ENCODE data around the gene HUS1.
"Not testable (repeated sequence)": the region's sequence is repeated elsewhere in the genome, so short reads cannot be mapped to it uniquely, and the experiment has no call there.

The HUS1 gene

DNA sequence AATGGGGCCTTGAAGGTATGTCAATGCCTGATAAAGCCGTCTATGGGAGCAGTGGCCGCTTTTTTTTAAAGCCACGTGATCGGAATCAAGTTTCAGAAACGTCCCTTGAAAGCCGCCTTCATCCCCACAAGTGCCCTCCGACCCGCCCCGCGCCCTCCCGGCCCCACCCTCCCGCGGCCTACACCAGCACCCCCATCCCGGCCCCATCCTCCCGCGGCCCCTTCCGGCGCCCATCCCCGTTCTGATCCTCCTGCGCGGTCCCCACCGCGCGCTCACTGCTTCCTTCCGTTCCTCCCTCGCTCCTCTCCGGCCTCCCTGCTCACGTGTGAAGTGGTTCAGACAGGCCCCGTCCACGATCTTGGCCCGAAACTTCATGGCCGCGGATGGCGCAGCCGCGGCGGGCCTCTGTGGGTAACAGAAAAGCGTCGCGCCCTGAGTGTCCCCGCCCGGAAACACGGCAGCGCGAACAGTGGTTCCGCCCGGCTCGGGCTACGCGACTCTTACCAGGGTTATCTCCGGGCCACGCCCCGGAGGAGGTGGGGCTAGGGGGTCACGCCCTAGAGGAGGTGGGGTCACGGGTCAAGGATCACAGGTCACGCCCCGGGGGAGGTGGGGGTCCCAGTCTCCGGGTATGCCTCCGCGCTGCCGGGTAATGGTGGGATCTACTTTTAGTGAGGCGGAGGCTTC, at the start of gene HUS1:
Gene HUS1 (minus strand): TSS at position 471 of the 687 bp plus-strand sequence. CDS start 96 bp downstream, at position 375.
- peak; percentile 91 for DNase-seq (ENCODE audit: low read depth)

- DNase-seq (ENCODE audit: low read depth) = no peak
Measured at GRCh38 chr7:48028938-48029337, 49.5 kb upstream of the HUS1 start, which contains the start of gene SUN3. Gene SUN3 (minus strand): TSS chr7:48029107. CDS start chr7:48028938, 169 bp downstream.

DNA sequence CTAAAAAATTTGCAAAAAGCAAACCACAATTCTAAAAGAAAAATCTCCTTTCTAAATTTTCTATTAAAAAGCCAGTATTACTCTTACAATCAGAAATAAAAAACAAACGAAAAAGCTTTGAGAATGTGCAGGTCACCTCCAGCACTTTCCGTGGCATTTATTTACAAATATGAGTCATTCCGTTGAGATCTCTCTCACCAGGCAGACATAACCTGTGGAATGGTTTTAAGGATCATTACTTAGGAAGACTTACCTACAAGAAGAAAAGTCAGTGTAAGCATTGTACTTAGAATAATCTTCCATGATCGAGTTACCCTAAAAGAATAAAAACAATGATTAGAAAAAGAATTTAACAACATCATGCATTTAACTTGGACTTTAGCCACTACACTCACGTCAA, 46.2 kb upstream of the HUS1 start:
- DNase-seq (ENCODE audit: low read depth) = no peak

DNA sequence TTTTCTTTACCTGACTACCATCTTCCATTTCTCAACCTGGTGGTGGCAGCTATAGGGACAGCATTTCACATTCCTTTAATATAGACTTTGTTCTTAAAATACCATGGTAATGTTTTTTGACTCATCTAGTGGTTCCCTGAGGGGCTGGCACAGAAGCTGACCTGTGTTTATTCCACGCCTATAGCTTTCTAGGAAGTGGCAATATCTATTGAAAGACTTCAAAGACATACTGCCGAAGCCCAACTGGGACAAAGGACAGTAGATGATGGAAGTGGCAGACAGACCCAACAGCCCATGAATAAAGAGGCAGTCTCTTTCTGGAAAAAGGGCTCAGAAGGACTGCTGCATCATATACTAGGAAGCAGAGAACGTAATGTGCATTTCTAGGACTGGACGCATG, 38.3 kb upstream of the HUS1 start:
- DNase-seq (ENCODE audit: low read depth) = no peak

- DNase-seq (ENCODE audit: low read depth) = no peak
Measured at GRCh38 chr7:48016641-48017040, 37.2 kb upstream of the HUS1 start.

DNA sequence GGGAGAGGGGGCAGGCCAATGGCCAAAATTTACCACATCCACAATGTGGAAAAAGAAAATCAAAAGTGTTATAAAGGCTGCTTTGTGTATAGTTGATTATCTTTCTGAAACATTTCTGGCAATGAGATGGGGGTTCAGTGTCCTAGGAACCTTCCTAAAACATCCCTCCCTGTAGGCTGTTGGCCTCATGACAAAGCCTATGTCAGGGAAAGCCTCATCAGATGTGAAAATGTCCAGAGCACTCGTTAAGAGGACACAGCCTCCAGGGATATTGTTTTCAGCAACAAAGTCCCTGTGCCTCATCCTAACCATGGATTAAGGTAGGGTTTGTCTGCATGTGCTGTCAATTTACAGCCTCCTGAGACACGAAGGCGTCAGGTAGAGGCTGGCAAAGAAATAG, 32.5 kb upstream of the HUS1 start:
- DNase-seq (ENCODE audit: low read depth) = no peak

DNA sequence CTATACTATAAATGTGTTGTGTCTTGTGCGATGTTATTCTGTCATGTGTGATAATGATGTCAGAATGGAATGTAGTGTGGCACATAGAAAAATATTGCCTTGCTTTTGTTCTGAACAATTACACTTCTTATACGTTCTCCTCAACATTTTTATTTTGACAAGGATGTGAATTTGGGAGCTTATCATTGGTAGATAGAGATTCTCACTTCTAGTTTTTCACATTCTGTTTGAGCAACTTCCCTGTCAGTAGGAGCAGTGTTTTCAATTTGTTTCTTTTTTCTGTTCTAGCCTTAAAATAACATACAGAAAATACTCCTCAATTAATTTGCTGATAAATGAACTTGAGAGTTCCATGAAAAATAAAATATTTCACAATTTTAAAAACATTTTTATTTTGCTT, 31.9 kb upstream of the HUS1 start:
- DNase-seq (ENCODE audit: low read depth) = no peak

- DNase-seq (ENCODE audit: low read depth) = no peak
Measured at GRCh38 chr7:48009954-48010353, 30.5 kb upstream of the HUS1 start.

GRCh38 chr7:48009257-48009656, 29.8 kb upstream of the HUS1 start:
- DNase-seq (ENCODE audit: low read depth) = no peak

GRCh38 chr7:48006866-48007265, 27.5 kb upstream of the HUS1 start:
- DNase-seq (ENCODE audit: low read depth) = no peak

GRCh38 chr7:48004638-48005037, 25.2 kb upstream of the HUS1 start:
- DNase-seq (ENCODE audit: low read depth) = no peak

GRCh38 chr7:48004032-48004431, 24.6 kb upstream of the HUS1 start:
- DNase-seq (ENCODE audit: low read depth) = no peak

DNA sequence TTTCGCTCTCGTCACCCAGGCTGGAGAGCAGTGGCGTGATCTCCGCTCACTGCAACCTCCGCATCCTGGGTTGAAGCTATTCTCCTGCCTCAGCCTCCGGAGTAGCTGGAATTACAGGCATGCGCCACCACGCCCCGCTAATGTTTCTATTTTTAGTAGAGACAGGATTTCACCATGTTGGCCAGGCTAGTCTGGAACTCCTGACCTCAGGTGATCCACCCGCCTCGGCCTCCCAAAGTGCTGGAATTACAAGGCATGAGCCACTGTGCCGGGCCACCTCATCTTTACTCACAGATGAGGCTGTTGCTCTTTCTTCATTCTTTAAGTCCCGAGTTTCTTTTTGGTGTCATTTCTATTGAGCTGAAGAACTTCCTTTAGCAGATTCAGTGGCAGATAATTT, 20.7 kb upstream of the HUS1 start:
- DNase-seq (ENCODE audit: low read depth) = not testable (repeated sequence)

GRCh38 chr7:47999413-47999812, 20.0 kb upstream of the HUS1 start:
- DNase-seq (ENCODE audit: low read depth) = no peak

DNA sequence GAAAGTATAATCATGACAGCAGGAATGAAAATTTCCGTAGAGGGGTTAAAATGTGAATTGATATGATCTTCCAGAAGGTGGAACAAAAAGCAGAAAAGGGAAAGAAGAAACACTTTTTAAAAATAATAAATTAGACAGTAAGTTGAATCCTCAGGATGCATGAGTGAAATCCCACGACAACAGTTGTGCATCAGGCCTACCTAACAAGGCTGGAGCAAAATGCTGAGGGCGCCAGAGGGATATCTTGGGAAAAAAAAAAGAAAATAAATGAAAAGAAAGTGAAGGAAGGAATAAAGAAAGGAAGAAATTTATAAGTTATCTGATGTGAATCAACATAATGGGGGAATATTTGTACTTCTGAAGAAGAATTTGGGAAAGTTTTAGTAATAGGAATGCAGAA, 13.0 kb upstream of the HUS1 start:
- DNase-seq (ENCODE audit: low read depth) = no peak

DNA sequence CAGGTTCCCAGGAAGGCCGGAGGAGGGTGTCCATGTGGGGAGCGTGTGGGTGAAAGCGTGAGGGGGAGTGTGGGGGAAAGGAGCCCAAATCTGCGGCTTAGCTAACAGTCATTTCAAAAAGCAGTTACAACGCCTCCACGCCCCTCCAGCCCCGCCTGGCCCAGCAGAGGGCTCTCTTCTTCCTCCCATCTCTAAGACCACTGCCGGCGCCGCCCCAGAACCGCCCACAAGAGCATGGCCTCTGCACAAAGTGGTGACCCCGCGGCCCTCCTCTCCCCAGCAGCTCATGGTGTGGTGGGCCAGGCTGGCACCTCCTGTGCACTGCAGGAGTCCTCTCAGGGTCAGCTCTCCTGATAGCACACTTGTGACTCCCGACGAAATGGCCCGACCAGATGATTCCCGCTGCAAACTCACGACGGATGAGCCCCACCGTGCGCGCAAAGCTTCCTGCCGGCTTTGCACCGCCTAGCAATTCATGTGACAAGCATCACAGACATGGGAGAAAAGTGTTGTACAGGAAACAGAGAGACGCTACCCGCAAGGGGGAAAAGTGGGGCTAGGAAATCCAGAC, 12.4 kb upstream of the HUS1 start:
- peak; percentile 78 for DNase-seq (ENCODE audit: low read depth)

- no peak for DNase-seq (ENCODE audit: low read depth)
Measured at GRCh38 chr7:47991270-47991669, 11.9 kb upstream of the HUS1 start.

- DNase-seq (ENCODE audit: low read depth) = no peak
Measured at GRCh38 chr7:47990592-47990991, 11.2 kb upstream of the HUS1 start.

GRCh38 chr7:47989607-47990400, 10.4 kb upstream of the HUS1 start:
- DNase-seq (ENCODE audit: low read depth) = not testable (repeated sequence)

DNA sequence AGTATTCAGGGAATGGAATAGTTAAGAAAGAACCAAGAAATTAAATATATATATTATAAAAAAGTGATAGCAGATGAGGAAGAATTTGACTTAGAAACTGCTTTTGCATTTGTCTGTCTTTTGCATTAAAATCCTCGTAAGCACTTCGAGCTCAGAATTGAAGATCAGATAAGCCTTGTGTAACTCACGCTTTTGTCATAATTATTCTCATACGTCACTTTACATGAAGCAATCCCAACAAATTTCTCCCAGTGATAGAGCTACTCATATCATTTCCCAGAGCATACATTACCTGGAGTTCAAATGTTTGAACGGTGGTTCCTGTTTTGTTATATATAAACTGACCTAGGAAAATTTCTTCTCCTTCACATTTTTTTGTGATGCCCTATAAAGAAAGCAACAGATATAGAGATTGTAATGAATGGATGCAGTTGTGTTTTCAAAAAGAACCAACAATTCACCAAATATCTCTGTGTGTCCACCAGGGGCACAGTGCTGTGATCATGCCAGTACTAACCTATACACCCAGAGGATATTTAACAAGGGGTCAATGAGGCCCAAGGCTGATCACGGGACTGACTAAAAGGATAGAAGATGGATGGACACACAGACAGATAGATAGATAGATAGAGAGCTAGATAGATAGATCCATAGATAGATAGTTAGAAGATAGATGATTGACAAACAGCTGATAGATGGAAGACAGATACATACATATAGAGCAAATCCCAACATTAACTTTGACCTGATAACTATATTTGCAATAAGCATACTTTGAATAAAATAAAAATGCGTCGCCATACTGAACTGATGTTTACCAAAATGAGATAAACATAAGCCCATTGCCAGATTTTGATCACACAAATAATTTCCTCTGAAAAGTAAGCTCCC, 9.3 kb upstream of the HUS1 start:
- DNase-seq (ENCODE audit: low read depth) = no peak

DNA sequence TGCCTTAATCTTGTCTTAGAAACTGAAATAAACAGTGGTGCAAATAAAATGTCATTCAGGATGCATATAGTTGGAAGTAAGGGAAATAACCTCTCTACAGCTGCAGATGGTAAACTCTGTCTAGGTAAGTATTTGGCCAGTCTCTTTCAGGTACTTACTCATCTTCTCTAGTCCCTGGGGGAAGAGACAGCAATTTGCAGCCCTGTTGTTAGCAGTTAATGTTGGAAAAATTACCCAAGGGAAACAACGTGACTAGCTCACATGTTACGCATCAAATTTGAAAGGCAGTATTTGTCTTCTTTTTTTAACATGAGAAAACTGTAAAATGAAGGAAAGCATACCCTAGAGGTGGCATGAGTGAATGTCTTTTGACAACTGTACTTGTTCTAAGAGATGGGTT, 3.2 kb upstream of the HUS1 start:
- DNase-seq (ENCODE audit: low read depth) = no peak

DNA sequence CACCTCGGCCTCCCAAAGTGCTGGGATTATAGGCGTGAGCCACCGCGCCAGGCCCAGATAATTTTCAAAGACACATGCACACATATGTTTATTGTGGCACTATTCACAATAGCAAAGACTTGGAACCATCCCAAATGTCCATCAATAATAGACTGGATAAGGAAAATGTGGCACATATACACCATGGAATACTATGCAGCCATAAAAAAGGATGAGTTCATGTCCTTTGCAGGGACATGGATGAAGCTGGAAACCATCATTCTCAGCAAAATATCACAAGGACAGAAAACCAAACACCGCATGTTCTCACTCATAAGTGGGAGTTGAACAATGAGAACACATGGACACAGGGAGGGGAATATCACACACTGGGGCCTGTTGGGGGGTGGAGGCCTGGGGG, 1.2 kb upstream of the HUS1 start:
- DNase-seq (ENCODE audit: low read depth) = not testable (repeated sequence)
